Ishikawa (cell line): ENCODE measurements around the gene DGKI.

Experiments
- CEBPB ChIP-seq: IDR thresholded peaks from 2 replicates; pipeline ENCODE4 v1.6.1; 2012
- EGR1 ChIP-seq: IDR thresholded peaks from 2 replicates; pipeline ENCODE4 v1.6.1; 2012
- EP300 ChIP-seq: IDR thresholded peaks from 2 replicates; pipeline ENCODE4 v1.6.1; 2012; ENCODE audit warnings: borderline replicate concordance
- FOXM1 ChIP-seq: IDR thresholded peaks from 2 replicates; pipeline ENCODE4 v1.6.1; 2012; ENCODE audit warnings: low read depth, borderline replicate concordance
- NFIC ChIP-seq: IDR thresholded peaks from 2 replicates; pipeline ENCODE4 v1.6.1; 2012
- RAD21 ChIP-seq: IDR thresholded peaks from 2 replicates; pipeline ENCODE4 v1.6.1; 2012; ENCODE audit warnings: low read depth
- TAF1 ChIP-seq: IDR thresholded peaks from 2 replicates; pipeline ENCODE4 v1.6.1; 2012; ENCODE audit warnings: low read depth, mild to moderate bottlenecking
- TEAD4 ChIP-seq: IDR thresholded peaks from 2 replicates; pipeline ENCODE4 v1.6.1; 2012
- ZBTB7A ChIP-seq: IDR thresholded peaks from 2 replicates; pipeline ENCODE4 v1.6.1; 2012; ENCODE audit warnings: low read depth
- TF ChIP-seq, protein P1 (sequence below): IDR thresholded peaks from 2 replicates; pipeline ENCODE4 v1.6.1; 2012
- TF ChIP-seq, protein P2 (sequence below): IDR thresholded peaks from 2 replicates; pipeline ENCODE4 v1.6.1; 2012; ENCODE audit warnings: low read depth, mild to moderate bottlenecking
- TF ChIP-seq, protein P3 (sequence below): IDR thresholded peaks from 2 replicates; pipeline ENCODE4 v1.6.1; 2012

DNA sequence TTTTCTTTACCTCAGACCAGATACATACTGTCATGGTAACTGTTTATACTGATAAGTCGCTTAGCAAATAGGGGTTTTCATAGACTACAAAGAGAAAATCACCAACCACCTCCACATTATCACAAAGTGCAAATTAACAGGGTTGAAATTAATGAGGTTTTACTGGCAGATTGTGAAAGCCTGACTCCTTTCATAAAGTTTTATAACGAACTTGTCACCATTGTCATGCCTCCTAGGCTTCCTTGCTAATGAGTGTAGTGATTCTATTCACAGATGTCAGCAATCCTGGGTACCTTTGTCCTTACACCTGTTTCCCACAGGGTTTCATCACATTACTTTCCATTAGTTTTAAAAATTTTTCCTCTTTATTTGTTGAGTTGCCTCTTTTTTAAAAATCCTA, 361.0 kb downstream of the DGKI start:
- TF ChIP-seq TEAD4 (no peak), TAF1 (no peak), ZBTB7A (no peak), CEBPB (no peak), FOXM1 (no peak), NFIC (no peak), EP300 (no peak), RAD21 (no peak), EGR1 (no peak)
- TF ChIP-seq, protein P1, sequence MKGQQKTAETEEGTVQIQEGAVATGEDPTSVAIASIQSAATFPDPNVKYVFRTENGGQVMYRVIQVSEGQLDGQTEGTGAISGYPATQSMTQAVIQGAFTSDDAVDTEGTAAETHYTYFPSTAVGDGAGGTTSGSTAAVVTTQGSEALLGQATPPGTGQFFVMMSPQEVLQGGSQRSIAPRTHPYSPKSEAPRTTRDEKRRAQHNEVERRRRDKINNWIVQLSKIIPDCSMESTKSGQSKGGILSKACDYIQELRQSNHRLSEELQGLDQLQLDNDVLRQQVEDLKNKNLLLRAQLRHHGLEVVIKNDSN, result no peak
- TF ChIP-seq, protein P2, sequence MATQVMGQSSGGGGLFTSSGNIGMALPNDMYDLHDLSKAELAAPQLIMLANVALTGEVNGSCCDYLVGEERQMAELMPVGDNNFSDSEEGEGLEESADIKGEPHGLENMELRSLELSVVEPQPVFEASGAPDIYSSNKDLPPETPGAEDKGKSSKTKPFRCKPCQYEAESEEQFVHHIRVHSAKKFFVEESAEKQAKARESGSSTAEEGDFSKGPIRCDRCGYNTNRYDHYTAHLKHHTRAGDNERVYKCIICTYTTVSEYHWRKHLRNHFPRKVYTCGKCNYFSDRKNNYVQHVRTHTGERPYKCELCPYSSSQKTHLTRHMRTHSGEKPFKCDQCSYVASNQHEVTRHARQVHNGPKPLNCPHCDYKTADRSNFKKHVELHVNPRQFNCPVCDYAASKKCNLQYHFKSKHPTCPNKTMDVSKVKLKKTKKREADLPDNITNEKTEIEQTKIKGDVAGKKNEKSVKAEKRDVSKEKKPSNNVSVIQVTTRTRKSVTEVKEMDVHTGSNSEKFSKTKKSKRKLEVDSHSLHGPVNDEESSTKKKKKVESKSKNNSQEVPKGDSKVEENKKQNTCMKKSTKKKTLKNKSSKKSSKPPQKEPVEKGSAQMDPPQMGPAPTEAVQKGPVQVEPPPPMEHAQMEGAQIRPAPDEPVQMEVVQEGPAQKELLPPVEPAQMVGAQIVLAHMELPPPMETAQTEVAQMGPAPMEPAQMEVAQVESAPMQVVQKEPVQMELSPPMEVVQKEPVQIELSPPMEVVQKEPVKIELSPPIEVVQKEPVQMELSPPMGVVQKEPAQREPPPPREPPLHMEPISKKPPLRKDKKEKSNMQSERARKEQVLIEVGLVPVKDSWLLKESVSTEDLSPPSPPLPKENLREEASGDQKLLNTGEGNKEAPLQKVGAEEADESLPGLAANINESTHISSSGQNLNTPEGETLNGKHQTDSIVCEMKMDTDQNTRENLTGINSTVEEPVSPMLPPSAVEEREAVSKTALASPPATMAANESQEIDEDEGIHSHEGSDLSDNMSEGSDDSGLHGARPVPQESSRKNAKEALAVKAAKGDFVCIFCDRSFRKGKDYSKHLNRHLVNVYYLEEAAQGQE, result no peak
- TF ChIP-seq, protein P3, sequence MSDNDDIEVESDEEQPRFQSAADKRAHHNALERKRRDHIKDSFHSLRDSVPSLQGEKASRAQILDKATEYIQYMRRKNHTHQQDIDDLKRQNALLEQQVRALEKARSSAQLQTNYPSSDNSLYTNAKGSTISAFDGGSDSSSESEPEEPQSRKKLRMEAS, result no peak
